Bladder microvascular endothelial cell (primary cell): Measurements from ENCODE around the gene SMR3B. TPM values are rescaled to one million over a fixed set of nuclear protein-coding genes. Genes with fewer than 3 reads are reported as not detected.

ENCODE experiments used
- total RNA-seq: library from RNA; depleted of rRNA; stranded (reverse); fragments of >200 nt; gene quantifications from 2 replicates; pipeline ENCODE4 v1.2.3, GENCODE V29; 2014

SMR3B gene
- total RNA-seq, result not detected in 2 replicates

DNA sequence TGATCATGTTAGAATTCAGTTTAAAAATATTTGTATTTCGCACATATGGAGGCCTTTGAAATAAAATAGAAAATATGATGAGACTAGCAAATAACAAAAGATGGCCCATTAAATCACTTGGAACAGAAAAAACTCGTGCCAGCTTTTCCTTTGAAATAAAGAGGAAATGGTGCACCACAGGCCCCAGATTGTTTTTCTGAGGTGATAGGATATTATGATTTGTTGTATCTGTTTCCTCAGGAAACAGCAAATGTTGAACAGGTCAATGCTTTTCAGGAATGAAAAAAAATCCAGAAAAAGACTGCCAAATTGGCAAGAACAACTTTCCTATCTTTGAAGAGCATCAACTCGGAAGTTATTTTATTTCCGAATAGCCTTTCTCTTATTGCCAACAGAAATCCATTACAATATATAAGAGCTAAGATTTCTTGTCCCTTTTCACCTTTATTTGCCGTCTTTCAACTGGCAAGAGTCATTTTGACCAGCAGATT, at the start of gene SMR3B:
Gene SMR3B, plus strand, starts transcription at position 441 of the 491 bp plus-strand sequence. CDS start 1,380 bp downstream, outside the sequence.

DNA sequence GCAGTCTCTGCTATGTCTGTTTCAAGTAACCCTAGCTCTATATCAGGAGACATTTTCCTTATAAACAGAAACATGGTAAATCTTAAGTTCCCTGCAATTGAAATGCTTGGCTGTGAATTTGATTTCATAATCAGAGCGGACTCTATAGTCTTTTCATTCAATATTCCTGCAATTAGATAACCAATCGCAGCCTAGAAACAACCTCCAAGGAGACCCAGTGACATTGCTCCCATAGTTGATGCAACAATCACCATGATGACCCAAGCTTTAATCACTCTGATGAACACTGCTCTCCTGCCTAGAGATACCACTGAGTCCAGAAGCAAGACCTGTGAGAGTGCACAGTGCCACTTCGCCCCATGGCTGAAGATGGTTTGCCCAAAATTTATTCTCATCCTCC, 48.2 kb upstream of the SMR3B start, which contains the start of gene CABS1:
Gene CABS1, plus strand, starts transcription at position 301 of the 400 bp plus-strand sequence. Its CDS starts 59 bp downstream, at position 360.

GRCh38 chr4:70360460-70360859, 22.5 kb upstream of the SMR3B start, which contains the start of gene SMR3A:
Gene SMR3A, plus strand, starts transcription at chr4:70360760. Its CDS starts 1,356 bp downstream, at chr4:70362116.

DNA sequence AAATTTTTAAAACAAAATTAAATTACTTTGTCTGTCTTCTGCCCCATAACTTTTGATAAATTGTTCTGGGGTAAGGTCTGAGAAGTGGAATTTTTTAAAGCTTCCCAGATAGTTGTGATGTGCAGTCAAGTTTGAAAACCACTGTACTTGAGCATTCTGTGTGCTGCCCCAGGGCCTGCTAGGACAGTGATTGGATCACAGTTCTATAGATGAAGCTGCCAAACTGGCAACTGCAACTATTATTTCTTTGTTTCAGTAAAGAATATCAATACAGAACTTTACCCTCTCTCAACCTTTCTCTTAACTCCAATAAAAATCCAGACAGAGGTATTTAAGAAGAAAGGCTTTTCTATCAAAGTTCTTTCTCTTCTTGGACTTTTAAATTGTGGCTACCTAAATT, 14.6 kb downstream of the SMR3B start, which contains the start of gene OPRPN:
Gene OPRPN, plus strand, starts transcription at position 361 of the 400 bp plus-strand sequence. CDS start 1,346 bp downstream, outside the sequence.

Other genes with a start within 250 kb of the SMR3B start
- not detected in 2 replicates for gene PRR27, start 228.9 kb upstream of the SMR3B start, total RNA-seq
- not detected in 2 replicates for gene ODAM, start 187.4 kb upstream of the SMR3B start, total RNA-seq
- gene FDCSP, start 157.0 kb upstream of the SMR3B start, total RNA-seq, result not detected in 2 replicates
- gene CSN3, start 140.5 kb upstream of the SMR3B start, total RNA-seq, result not detected in 2 replicates
- gene CABS1, start 48.1 kb upstream of the SMR3B start, total RNA-seq, result not detected in 2 replicates
- gene SMR3A, start 22.4 kb upstream of the SMR3B start, total RNA-seq, result not detected in 2 replicates
- gene OPRPN, start 14.8 kb downstream of the SMR3B start, total RNA-seq, result not detected in 2 replicates
- gene MUC7, start 89.1 kb downstream of the SMR3B start, total RNA-seq, result not detected in 2 replicates
- not detected in 2 replicates for gene AMTN, start 135.4 kb downstream of the SMR3B start, total RNA-seq
- not detected in 2 replicates for gene AMBN, start 209.1 kb downstream of the SMR3B start, total RNA-seq
- not detected in 2 replicates for gene ENAM, start 245.6 kb downstream of the SMR3B start, total RNA-seq